ENCODE results near the gene GPR35.

Gene GPR35

GRCh38 chr2:240624950-240625621, at the start of gene GPR35:
Gene GPR35 (plus strand): TSS chr2:240625480. CDS start chr2:240629953, 4,473 bp downstream.
- FAIRE-seq: no peak

DNA sequence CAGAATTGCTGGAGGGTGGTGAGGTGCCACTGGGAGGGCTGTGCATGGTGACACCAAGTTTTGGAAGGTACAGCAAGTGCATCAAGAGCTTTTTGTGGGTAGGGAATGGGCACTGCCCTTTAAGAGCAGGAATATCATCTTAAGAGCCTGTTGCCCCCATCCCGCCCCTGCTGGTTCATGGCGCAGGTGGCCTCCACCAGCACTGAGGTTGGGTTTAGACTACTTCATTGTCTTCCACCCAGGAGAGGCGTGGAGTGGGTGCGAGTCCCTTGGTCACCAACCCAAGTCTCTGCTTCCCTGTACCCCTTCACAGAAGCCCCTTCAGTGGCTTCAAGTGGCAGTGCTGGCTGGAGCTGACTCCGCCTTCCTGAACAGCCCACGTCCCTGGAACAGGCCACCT, 49.2 kb upstream of the GPR35 start:
- no peak for FAIRE-seq

DNA sequence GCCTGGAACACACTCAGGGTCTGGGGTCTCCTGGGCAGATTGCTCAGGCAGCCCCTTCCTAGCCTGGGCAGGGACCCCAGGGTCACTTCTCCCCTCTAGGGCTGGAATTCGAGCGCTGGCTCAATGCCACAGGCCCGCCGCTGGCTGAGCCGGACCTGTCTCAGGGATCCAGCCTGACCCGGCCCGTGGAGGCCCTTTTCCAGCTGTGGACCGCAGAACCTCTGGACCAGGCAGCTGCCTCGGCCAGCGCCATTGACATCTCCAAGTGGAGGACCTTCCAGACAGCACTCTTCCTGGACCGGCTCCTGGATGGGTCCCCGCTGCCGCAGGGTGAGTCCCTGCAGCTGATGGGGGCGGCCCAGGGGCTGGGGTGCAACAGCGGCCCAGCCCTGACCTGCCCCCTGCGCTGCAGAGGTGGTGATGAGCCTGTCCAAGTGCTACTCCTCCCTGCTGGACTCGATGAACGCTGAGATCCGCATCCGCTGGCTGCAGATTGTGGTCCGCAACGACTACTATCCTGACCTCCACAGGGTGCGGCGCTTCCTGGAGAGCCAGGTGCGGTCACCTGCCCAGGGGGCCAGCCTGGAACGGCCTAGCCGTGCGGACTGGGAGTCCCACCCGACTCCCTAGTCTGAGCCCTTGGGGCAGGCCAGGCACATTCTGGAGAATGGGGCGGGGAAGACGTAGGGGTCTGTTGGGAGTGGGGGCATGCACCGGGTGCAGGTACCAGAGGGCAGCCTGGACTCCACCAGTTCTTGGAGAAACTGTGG, 48.7 kb upstream of the GPR35 start:
- no peak for FAIRE-seq

DNA sequence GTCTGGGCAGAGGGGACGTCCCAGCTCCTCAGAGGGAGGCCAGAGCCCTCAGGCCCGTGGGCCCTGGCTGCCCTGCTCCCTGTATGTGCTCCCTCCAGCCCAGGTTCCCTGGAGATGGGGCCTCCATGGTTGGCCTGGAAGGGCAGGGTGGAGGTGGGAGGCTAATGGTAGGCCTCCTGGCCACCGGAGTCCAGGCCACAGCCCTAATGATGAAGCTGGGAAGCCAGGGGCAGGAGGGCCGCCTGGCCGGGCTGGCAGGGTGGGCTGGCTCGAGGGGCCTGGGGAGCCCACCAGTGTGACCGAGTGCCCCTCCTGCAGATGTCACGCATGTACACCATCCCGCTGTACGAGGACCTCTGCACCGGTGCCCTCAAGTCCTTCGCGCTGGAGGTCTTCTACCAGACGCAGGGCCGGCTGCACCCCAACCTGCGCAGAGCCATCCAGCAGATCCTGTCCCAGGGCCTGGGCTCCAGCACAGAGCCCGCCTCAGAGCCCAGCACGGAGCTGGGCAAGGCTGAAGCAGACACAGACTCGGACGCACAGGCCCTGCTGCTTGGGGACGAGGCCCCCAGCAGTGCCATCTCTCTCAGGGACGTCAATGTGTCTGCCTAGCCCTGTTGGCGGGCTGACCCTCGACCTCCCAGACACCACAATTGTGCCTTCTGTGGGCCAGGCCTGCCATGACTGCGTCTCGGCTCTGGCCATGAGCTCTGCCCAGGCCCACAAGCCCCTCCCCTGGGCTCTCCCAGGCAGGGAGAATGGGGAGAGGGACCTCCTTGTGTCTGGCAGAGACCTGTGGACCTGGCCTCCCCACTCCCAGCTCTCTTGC, 47.8 kb upstream of the GPR35 start:
- FAIRE-seq: no peak

- FAIRE-seq: no peak
These were observed 47.2 kb upstream of the GPR35 start for GRCh38 chr2:240578110-240578450.

GRCh38 chr2:240578488-240578887, 46.8 kb upstream of the GPR35 start:
- no peak for FAIRE-seq

GRCh38 chr2:240579071-240579762, 46.1 kb upstream of the GPR35 start:
- FAIRE-seq: no peak

GRCh38 chr2:240579771-240580614, 45.3 kb upstream of the GPR35 start:
- no peak for FAIRE-seq

DNA sequence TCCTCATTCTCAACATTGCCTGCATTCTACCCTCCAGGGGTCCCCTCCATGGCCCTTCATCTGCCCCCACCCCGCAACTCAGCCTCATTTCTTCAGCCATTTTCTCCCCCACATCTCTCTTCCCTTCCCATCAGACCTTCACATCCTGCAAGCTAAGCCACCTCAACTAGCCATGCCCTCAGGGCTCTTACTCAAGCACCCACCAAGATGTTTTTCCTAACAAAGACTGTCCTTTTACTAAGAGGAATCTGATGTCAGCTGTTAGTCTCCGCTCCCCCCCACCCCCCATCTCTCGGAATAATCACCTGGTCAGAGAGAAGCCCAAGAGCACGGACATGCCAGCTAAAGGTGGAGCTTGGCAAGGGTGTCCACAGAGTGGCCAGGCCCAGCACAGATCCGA, 43.5 kb upstream of the GPR35 start:
- FAIRE-seq: no peak

- FAIRE-seq: no peak
These were observed 42.5 kb upstream of the GPR35 start for GRCh38 chr2:240582781-240583180.

DNA sequence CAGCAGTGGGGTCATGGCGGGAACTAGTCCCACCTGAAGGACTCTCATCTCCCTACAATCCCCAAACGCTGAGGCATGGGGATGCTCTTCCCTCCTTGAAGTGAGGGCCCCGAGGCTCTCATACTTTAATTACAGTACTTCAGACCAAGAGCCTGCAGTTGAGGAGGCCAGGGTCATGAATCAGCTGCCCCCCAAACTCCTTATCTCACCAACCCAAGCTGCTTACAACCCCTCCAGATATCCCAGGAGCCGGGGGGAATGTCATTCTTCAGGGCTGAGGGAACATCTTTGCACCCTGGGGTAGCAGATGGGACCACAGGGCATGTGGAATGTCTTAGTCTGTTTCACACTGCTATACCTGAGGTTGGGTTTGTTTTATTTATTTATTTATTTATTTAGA, 41.5 kb upstream of the GPR35 start:
- no peak for FAIRE-seq

GRCh38 chr2:240584486-240585031, 40.7 kb upstream of the GPR35 start:
- FAIRE-seq: no peak

GRCh38 chr2:240585101-240585500, 40.2 kb upstream of the GPR35 start:
- FAIRE-seq: no peak

DNA sequence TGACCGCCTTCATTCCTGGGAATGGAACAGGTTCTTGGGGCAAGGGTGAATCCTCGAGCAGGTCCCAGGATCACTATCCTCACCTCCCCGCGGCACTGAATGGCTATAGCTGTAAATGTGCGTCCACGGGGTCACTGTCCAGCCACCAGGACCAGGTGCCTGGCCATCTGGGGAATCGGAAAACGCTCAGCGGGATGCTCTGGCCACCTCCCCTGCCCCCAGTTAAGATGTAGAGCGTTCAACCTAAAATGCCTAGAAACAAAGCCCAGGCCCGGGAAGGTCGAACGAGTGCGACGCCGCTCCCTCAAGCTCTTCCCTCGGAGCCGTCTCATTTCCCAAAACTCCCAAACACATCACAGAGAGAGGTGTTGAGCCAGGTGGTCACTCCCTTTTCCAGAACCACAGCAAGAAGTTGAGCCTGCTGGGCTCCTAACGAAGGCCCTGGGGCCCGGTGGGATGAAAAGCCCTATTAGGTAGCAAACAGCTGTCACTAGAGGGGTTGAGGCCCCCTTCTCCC, 39.5 kb upstream of the GPR35 start:
- FAIRE-seq: no peak

DNA sequence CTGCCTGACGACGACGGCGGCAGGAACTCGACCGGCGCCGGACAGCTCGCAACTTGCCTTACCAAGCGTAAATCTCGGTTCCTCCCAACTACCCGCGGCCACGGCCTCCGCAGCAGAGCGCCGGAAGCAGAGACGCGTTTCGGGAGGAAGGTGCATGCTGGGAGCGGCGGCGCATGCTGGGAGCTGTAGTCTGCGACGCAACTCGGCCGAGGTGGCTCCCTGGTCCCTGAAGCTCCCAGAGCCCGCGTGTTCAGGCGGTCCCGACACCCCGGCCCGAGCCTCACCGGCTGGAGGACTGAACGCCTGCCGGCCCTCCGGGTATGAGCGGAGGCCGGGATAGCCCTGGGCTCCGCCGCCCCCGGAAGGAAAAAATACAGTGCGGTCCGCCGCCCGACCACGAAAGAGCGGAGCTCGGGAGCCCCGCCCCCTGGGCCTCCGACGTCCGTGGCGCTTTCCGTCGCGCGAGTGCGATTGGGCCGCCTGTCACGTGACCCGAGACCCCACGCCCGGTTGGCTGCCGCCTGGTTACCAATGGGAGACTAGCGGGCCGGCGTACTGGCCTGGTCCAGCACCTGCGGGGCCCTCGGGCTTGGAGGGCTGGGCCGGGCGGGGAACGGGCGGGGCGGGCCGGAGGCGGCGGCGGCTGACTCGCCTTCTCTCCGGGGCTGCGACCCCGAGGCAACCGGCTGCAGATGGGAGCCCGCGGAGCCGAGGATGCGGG, 38.9 kb upstream of the GPR35 start, which contains the start of gene CAPN10:
Gene CAPN10 (plus strand): TSS at position 537 of the 721 bp plus-strand sequence. CDS start 178 bp downstream, at position 715.
- FAIRE-seq: no peak

DNA sequence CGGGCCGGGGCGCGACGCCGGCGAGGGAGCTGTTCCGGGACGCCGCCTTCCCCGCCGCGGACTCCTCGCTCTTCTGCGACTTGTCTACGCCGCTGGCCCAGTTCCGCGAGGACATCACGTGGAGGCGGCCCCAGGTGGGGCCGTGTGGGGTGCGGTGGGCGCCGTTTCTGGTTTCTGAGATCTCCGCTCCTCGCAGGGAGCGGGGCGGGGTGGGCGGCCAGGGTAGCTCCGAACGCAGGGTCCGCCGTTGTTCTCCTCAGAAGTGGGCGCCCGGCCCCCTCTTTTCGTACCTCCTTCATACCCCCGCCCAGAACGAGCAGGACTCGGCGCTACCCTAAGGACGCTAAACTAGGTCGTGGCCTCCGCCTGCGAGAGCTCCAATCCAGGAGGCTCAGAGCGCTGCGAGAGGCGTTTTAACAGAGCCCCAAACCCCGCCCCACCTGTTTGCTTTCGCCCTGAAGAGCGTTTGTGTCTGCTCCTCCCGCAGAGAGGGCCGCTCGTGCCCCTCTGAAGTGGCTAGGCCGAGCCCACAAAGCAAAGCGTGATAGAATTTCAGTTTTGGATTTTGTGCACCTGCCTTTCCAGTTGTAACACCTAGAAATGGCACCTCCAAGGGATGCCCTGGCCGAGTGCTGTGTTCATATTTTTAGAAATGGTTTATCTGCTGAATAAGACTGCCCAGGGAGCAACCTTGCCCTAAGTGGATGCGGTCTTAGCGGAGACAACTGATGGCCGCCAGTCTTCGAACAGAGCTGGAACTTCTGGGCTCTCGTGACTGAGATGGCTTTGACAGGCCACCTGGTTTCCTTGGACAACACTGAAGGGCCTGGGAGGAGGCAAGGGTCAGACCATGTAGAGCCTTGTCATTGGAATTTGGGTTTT, 38.1 kb upstream of the GPR35 start:
- no peak for FAIRE-seq

DNA sequence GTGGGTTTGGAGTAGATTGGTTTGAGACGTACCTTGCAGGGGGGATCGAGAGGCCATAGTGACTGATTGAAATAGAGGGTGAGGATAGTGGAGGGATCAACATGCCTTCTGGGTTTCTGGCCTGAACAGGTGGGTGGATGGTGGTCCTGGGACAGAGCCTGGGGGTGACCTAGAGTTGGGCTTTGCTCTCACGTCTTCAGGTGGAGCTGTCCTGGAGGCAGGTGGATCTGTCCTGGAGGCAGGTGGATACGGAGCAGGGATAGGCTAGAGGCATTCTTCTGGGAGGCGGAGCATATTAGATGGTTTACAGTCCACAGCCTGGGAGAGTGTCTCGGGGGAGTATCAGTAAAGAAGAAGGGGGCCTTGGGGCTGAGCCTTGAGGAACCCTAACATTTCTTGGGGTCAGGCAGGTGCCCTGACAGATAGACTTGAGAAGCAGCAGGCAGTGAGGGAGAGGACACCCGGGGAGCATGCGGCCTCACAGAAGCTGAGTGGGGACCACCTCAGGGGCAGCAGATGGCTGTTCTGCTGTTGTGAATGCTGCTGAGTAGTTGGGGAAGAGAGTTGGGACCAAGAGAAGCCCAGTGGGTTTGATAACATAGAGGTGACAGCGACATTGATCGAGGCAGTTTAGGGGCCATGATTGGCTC, 37.1 kb upstream of the GPR35 start:
- no peak for FAIRE-seq

DNA sequence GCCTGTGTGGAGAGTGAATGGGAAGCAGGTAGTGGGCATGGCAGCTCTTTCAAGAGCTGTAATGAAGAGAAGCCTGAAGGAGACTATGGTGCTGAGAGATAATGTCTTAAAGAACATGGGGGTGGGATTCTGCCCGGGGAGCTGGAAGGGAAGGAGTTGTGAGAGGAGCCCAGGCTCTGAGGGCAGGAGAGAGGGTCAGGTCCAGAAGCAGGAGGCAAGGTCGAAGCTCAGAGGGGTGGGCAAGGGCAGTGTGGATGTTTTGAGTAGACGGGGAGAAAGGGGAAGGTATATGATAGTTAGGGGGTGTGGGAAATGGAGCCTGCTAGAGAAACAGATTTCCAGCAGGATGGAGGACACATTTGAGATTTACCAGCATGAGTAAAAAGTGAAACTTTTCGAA, 36.6 kb upstream of the GPR35 start:
- no peak for FAIRE-seq

DNA sequence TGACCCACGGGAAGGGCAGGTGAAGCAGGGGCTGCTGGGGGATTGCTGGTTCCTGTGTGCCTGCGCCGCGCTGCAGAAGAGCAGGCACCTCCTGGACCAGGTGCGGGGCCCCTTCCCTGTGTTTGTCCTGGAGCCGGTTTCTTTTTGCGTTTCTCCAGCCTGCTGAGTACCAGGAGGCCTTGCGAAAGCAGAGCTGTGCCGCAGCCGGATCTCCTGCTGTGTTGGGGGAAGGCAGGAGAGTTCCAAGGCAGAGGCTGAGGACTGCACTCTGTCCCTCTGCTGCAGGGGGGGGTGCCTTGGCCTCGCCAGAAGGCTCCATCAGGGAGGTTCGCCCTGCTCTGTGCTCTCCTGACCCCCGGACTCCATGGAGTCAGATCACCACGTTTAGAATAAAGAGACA, 35.9 kb upstream of the GPR35 start:
- no peak for FAIRE-seq

Data from endometrium (tissue), 2 donors.